WTC11 (cell line): ENCODE data around the gene RPL21.

Source experiments
- FOXK1 ChIP-seq: sonication (generic); formaldehyde crosslinking; IDR thresholded peaks from 2 replicates; pipeline ENCODE4 v1.8.0; 2022; ENCODE audit warnings: mild to moderate bottlenecking, moderate library complexity, missing genetic modification reagents
- RORB ChIP-seq: fragments of 250-450 bp; sonication (Bioruptor Pico); IDR thresholded peaks from 2 replicates; pipeline ENCODE4 v1.9.0; 2021; ENCODE audit warnings: mild to moderate bottlenecking
- TF ChIP-seq, protein P1 (sequence below): fragments of 200-600 bp; IDR thresholded peaks from 2 replicates; pipeline ENCODE4 v1.8.0; 2022; ENCODE audit warnings: antibody characterized with exemption
- TF ChIP-seq, protein P2 (sequence below): sonication (generic); formaldehyde crosslinking; IDR thresholded peaks from 2 replicates; pipeline ENCODE4 v1.8.0; 2022; ENCODE audit warnings: mild to moderate bottlenecking, missing genetic modification reagents

DNA sequence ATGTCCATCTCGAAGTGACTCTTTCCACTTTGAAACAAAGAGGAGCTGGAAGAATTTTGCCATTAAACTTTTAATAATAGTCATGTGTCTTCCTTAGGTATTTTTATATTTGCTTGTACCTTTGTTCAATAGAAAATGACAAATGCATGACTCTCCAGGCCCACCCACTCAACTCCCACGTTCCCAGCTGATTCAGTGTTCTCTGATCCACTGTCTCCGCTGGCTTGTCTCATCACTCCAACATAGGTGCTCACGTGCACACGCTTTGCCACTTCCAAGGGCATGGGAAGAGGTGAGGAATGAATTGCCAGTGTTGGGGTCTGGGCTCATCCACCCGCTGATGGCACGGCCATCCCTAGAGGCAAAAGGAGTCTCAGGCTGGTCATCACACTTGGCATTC, 43.7 kb downstream of the RPL21 start:
- TF ChIP-seq, protein P1, sequence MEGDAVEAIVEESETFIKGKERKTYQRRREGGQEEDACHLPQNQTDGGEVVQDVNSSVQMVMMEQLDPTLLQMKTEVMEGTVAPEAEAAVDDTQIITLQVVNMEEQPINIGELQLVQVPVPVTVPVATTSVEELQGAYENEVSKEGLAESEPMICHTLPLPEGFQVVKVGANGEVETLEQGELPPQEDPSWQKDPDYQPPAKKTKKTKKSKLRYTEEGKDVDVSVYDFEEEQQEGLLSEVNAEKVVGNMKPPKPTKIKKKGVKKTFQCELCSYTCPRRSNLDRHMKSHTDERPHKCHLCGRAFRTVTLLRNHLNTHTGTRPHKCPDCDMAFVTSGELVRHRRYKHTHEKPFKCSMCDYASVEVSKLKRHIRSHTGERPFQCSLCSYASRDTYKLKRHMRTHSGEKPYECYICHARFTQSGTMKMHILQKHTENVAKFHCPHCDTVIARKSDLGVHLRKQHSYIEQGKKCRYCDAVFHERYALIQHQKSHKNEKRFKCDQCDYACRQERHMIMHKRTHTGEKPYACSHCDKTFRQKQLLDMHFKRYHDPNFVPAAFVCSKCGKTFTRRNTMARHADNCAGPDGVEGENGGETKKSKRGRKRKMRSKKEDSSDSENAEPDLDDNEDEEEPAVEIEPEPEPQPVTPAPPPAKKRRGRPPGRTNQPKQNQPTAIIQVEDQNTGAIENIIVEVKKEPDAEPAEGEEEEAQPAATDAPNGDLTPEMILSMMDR: no peak
- TF ChIP-seq, protein P2, sequence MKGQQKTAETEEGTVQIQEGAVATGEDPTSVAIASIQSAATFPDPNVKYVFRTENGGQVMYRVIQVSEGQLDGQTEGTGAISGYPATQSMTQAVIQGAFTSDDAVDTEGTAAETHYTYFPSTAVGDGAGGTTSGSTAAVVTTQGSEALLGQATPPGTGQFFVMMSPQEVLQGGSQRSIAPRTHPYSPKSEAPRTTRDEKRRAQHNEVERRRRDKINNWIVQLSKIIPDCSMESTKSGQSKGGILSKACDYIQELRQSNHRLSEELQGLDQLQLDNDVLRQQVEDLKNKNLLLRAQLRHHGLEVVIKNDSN: no peak
- TF ChIP-seq RORB (CRISPR knock-in tag) (no peak), FOXK1 (CRISPR knock-in tag) (no peak)
